Vagina (tissue), 2 donors: ENCODE results near the gene CDK14. TPM values are rescaled to one million over a fixed set of nuclear protein-coding genes. Genes with fewer than 3 reads are reported as not detected.

Source experiments
- DNase-seq, 2 donors: peaks; one replicate each; pipeline ENCODE4 v3.0.0-alpha.2; 2017; ENCODE audit errors: extremely low spot score in 2 of 2
- H3K27ac ChIP-seq: fragments of 200-600 bp; sonication (generic); one replicate; pipeline ENCODE4 v1.5.1; 2019
- H3K27me3 ChIP-seq: fragments of 200-600 bp; sonication (generic); one replicate; pipeline ENCODE4 v1.5.1; 2019
- H3K36me3 ChIP-seq, 2 donors: fragments of 200-600 bp; sonication (generic); one replicate each; pipeline ENCODE4 v1.5.1; 2017 to 2019
- H3K4me1 ChIP-seq: fragments of 200-600 bp; sonication (generic); one replicate; pipeline ENCODE4 v1.5.1; 2019
- H3K4me3 ChIP-seq, 2 donors: fragments of 200-600 bp; sonication (generic); 1 replicate in 1 of 2; 2 replicates in 1 of 2; pipeline ENCODE4 v1.5.1; 2016 to 2019
- H3K9me3 ChIP-seq: fragments of 200-600 bp; sonication (generic); one replicate; pipeline ENCODE4 v1.5.1; 2019
- POLR2A ChIP-seq, 2 donors: fragments of 450-650 bp; IDR thresholded peaks; one replicate each; pipeline ENCODE4 v1.6.1; 2017; ENCODE audit warnings: antibody characterized with exemption in 2 of 2, mild to moderate bottlenecking in 2 of 2, moderate library complexity in 2 of 2
- POLR2AphosphoS5 ChIP-seq, 2 donors: sonication (generic); formaldehyde crosslinking; IDR thresholded peaks; one replicate each; pipeline ENCODE4 v1.9.0; 2017; ENCODE audit warnings: antibody characterized with exemption in 2 of 2, mild to moderate bottlenecking in 2 of 2, low read depth in 1 of 2; ENCODE audit not compliant: insufficient read depth in 1 of 2
- intact Hi-C: fragments of 100-400 bp; cut with DNase I; formaldehyde crosslinking; loops from one replicate; pipeline ENCODE4 v1.15.1; 2023
- total RNA-seq: library from RNA; depleted of rRNA; stranded (reverse); fragments of >200 nt; gene quantifications from one replicate; pipeline ENCODE4 v1.2.3, GENCODE V29; 2016
- TF ChIP-seq, protein P1 (sequence below), 3 experiments: fragments of 450-650 bp in 2 of 3; fragments of 200-600 bp in 1 of 3; sonication (generic) in 1 of 3; IDR thresholded peaks; one replicate each; pipeline ENCODE4 v1.5.1; 2017 to 2019; ENCODE audit warnings: antibody characterized with exemption in 3 of 3, mild to moderate bottlenecking in 2 of 3, moderate library complexity in 2 of 3

CDK14 gene
- total RNA-seq, 1 donor from 2014 or later, result 21.6 TPM

DNA sequence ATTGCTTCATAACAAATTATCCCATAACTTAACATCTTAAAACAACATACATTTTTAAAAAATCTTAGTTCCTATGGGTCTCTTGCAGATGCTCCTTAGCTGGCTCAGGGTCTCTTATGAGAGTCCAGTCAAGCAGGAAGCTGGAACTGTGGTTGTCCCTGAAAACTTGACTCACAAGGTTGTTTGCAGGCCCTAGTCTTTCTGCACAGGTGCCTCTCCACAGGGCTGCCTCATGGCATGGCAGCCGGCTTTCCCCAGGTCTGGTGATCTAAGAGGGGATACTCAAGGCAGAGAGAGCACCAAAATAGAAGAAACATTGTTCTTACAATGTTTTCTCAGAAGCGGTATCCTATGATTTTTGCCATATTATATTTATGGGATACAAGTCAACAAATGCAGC lies 127.1 kb downstream of the CDK14 start:
- H3K36me3 ChIP-seq, result no peaks in the 10 kb centered on the region
- H3K9me3 ChIP-seq, result no peaks in the 10 kb centered on the region
- no peaks in the 10 kb centered on the region for H3K27me3 ChIP-seq
- no peak for DNase-seq
- intact Hi-C loops, result no loop called here
- no peak overlapping the region for H3K4me3 ChIP-seq
- TF ChIP-seq POLR2AphosphoS5 (IDR thresholded peaks at IDR 0.05; ENCODE audit: insufficient read depth in 1 of 2, low read depth in 1 of 2), result no peak
- no peak for TF ChIP-seq POLR2A (IDR thresholded peaks at IDR 0.05)
- TF ChIP-seq, protein P1, sequence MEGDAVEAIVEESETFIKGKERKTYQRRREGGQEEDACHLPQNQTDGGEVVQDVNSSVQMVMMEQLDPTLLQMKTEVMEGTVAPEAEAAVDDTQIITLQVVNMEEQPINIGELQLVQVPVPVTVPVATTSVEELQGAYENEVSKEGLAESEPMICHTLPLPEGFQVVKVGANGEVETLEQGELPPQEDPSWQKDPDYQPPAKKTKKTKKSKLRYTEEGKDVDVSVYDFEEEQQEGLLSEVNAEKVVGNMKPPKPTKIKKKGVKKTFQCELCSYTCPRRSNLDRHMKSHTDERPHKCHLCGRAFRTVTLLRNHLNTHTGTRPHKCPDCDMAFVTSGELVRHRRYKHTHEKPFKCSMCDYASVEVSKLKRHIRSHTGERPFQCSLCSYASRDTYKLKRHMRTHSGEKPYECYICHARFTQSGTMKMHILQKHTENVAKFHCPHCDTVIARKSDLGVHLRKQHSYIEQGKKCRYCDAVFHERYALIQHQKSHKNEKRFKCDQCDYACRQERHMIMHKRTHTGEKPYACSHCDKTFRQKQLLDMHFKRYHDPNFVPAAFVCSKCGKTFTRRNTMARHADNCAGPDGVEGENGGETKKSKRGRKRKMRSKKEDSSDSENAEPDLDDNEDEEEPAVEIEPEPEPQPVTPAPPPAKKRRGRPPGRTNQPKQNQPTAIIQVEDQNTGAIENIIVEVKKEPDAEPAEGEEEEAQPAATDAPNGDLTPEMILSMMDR (IDR thresholded peaks at IDR 0.05), result no peak
- no peak overlapping the region for H3K27ac ChIP-seq
- no peaks in the 10 kb centered on the region for H3K4me1 ChIP-seq

DNA sequence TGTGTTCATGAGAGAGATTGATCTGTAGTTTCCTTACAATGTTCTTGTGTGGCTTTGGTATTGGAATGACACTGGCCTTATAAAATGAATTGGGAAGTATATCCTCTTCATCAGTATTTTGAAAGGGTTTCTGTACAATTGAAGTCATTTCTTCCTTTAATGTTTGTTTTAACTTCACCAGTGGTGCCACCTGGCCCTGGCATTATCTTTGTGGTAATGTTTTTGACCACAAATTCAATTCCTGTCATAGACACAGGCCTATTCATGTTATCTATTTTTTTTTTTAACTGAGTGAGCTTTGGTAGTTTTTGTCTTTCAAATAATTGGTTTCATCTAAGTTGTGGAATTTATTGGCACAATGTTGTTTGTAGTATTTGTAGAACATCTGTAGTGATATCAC lies 127.7 kb downstream of the CDK14 start:
- H3K4me1 ChIP-seq, result no peaks in the 10 kb centered on the region
- no peaks in the 10 kb centered on the region for H3K36me3 ChIP-seq
- no peak overlapping the region for H3K27ac ChIP-seq
- no peaks in the 10 kb centered on the region for H3K9me3 ChIP-seq
- TF ChIP-seq, protein P1 (IDR thresholded peaks at IDR 0.05), result no peak
- TF ChIP-seq POLR2AphosphoS5 (IDR thresholded peaks at IDR 0.05; ENCODE audit: insufficient read depth in 1 of 2, low read depth in 1 of 2) (no peak), POLR2A (IDR thresholded peaks at IDR 0.05) (no peak)
- H3K4me3 ChIP-seq, result no peak overlapping the region
- H3K27me3 ChIP-seq, result no peaks in the 10 kb centered on the region
- no peak for DNase-seq
- intact Hi-C loops, result no loop called here

DNA sequence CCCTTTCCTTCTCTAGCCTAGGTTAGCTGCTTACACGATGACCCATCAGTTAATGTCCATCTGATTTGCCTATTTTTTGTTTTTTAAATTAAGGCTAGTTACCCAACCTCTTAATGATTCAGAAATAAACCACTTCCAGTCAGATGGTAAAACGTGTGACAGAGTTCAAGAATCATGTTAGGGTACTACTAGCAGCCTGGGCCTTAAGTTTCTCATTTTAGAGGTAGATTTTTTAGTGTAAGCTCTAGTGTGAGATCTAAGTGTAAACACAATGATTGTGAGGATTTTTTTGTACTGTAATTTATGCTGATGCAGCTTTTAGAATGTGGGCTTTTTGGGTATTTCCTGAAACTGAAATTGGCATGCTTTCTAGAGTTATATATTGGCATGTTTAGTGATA lies 130.0 kb downstream of the CDK14 start:
- H3K27ac ChIP-seq, result no peak overlapping the region

DNA sequence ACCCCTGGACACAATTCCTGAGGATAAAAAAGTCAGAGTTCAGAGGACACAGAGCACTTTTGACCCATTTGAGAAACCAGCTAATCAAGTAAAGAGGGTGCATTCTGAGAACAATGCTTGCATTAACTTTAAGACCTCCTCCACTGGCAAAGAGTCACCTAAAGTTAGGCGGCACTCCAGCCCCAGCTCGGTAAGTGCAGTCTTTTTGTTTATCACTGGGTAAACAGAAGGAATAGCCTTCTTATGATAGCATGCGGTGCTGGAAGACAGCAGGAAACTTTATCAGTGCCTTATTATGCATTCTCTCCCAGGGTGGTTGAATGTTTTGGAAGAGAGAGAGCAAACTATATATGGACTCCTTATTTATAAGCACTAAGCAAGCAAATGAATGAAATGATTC lies 130.5 kb downstream of the CDK14 start:
- Histone ChIP-seq H3K4me3 (no peak overlapping the region), H3K9me3 (no peaks in the 10 kb centered on the region), H3K4me1 (no peaks in the 10 kb centered on the region), H3K27me3 (no peaks in the 10 kb centered on the region), H3K27ac (no peak overlapping the region), H3K36me3 (no peaks in the 10 kb centered on the region)
- intact Hi-C loops, result no loop called here
- TF ChIP-seq, protein P1 (IDR thresholded peaks at IDR 0.05), result no peak
- TF ChIP-seq POLR2AphosphoS5 (IDR thresholded peaks at IDR 0.05; ENCODE audit: insufficient read depth in 1 of 2, low read depth in 1 of 2) (no peak), POLR2A (IDR thresholded peaks at IDR 0.05) (no peak)
- DNase-seq, result no peak

More for the DNA sequence above, 130.0 kb downstream of the CDK14 start:
- no peaks in the 10 kb centered on the region for H3K9me3 ChIP-seq
- no peak overlapping the region for H3K4me3 ChIP-seq
- H3K36me3 ChIP-seq, result no peaks in the 10 kb centered on the region
- no peak for DNase-seq
- intact Hi-C loops, result no loop called here
- H3K4me1 ChIP-seq, result no peaks in the 10 kb centered on the region
- no peak for TF ChIP-seq POLR2AphosphoS5 (IDR thresholded peaks at IDR 0.05; ENCODE audit: insufficient read depth in 1 of 2, low read depth in 1 of 2)
- TF ChIP-seq, protein P1 (IDR thresholded peaks at IDR 0.05), result no peak
- TF ChIP-seq POLR2A (IDR thresholded peaks at IDR 0.05), result no peak
- H3K27me3 ChIP-seq, result no peaks in the 10 kb centered on the region

DNA sequence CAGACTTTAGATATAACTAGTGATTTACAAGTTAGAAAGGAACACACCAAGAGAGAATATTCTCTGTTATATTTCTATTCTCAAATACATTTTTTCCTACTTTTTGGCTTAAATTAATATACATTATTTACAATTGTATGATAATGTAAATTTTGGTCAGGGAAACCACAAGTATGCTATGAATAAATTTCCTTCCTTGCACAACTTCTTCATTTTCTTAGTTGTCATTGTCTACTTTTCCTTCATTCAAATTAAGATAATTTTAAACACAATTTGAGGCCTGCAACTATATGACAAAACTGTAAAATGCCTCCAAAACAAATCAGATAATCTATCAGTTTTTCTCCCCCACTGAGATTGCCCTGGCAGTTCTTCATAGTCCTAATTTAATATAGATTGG lies 131.3 kb downstream of the CDK14 start:
- H3K27ac ChIP-seq, result no peak overlapping the region
- no peak for TF ChIP-seq POLR2A (IDR thresholded peaks at IDR 0.05)
- TF ChIP-seq POLR2AphosphoS5 (IDR thresholded peaks at IDR 0.05; ENCODE audit: insufficient read depth in 1 of 2, low read depth in 1 of 2), result no peak
- TF ChIP-seq, protein P1 (IDR thresholded peaks at IDR 0.05), result no peak
- H3K4me3 ChIP-seq, result no peak overlapping the region
- H3K4me1 ChIP-seq, result no peaks in the 10 kb centered on the region
- no peaks in the 10 kb centered on the region for H3K9me3 ChIP-seq
- no peaks in the 10 kb centered on the region for H3K36me3 ChIP-seq
- no peak for DNase-seq
- no peaks in the 10 kb centered on the region for H3K27me3 ChIP-seq
- intact Hi-C loops, result no loop called here
